A549 (cell line): ENCODE data around the gene OR5J2.

Experiments
- CBX8 ChIP-seq: fragments of 200-600 bp; sonication (generic); IDR thresholded peaks from 2 replicates; pipeline ENCODE4 v1.6.1; 2016
- ESRRA ChIP-seq: fragments of 150-350 bp; IDR thresholded peaks from 2 replicates; pipeline ENCODE4 v1.6.1; 2014; ENCODE audit warnings: mild to moderate bottlenecking, low read length, borderline replicate concordance
- MAFK ChIP-seq: fragments of 450-650 bp; IDR thresholded peaks from 2 replicates; pipeline ENCODE4 v1.6.1; 2014; ENCODE audit not compliant: partially characterized antibody
- POLR2A ChIP-seq: IDR thresholded peaks from 2 replicates; pipeline ENCODE4 v1.6.1; 2012; ENCODE audit warnings: mild to moderate bottlenecking, low read length
- ZSCAN20 ChIP-seq: fragments of 250-450 bp; sonication (Bioruptor Pico); IDR thresholded peaks from 2 replicates; pipeline ENCODE4 v1.8.0; 2022; ENCODE audit warnings: mild to moderate bottlenecking, moderate library complexity
- TF ChIP-seq, protein P1 (sequence below): IDR thresholded peaks from 2 replicates; pipeline ENCODE4 v1.6.1; 2012

DNA sequence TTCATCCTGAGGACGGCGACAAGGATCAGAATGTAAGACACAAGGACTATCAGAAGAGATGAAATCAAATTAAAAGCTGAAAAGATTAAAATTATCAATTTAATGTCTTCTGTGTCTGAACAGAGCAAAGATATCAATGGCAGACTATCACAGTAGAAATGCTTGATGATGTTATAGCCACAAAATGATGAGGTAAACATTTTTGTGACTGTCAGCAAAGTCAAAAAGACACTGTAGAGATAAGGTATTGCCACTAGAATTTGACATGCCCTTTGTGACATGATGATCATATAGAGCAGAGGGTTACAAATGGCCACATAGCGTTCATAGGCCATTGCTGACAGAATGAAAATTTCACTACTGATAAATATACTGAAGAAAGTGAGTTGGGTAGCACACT, 12.2 kb downstream of the OR5J2 start:
- no peak for TF ChIP-seq ZSCAN20 (CRISPR knock-in tag)
- no peak for TF ChIP-seq ESRRA
- TF ChIP-seq POLR2A: no peak
- TF ChIP-seq, protein P1, sequence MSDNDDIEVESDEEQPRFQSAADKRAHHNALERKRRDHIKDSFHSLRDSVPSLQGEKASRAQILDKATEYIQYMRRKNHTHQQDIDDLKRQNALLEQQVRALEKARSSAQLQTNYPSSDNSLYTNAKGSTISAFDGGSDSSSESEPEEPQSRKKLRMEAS: no peak
- no peak for TF ChIP-seq CBX8
- peak; percentile 55 for TF ChIP-seq MAFK
